Measurements from ENCODE around the gene AKR1E2. TPM values are rescaled to one million over a fixed set of nuclear protein-coding genes. Genes with fewer than 3 reads are reported as not detected.

AKR1E2 gene
- polyA plus RNA-seq, 3 donors = 0.45 to 0.74 (median 0.67) TPM

GRCh38 chr10:4804465-4804864 lies 21.5 kb upstream of the AKR1E2 start:
- 93% methylated on average over 4 of the region's 5 CpGs for WGBS (ENCODE audit: insufficient coverage)
- H3K27me3 ChIP-seq (ENCODE audit: control insufficient read depth in 2 of 2, insufficient read depth in 2 of 2, low read length in 2 of 2) = no peaks in the 10 kb centered on the region
- H3K4me1 ChIP-seq (ENCODE audit: control insufficient read depth in 1 of 2, insufficient read depth in 2 of 2, low read length in 2 of 2) = peaks cover 7 to 9% of the 10 kb centered on the region in 2 donors
- H3K9ac ChIP-seq (ENCODE audit: insufficient read depth, low read length, poor library complexity, severe bottlenecking) = no peak overlapping the region
- Mint-ChIP-seq H3K27me3 (ENCODE audit: low read depth in 3 of 3) (peaks cover 0 to 3% (median 2%) of the 10 kb centered on the region in 3 donors), H3K36me3 (no peaks in the 10 kb centered on the region), H3K9me3 (no peaks in the 10 kb centered on the region), H3K27ac (no peak overlapping the region), H3K4me1 (peaks cover 12% of the 10 kb centered on the region), H3K4me3 (no peak overlapping the region)
- H3K36me3 ChIP-seq (replicated peaks in 1 of 2; ENCODE audit: control insufficient read depth in 1 of 2, insufficient read depth in 2 of 2, low read length in 2 of 2) = no peaks in the 10 kb centered on the region
- TF ChIP-seq CTCF (IDR thresholded peaks at IDR 0.05) = no peak
- H3K4me3 ChIP-seq (replicated peaks in 1 of 3; ENCODE audit: low read depth in 2 of 3, low read length in 3 of 3) = no peak overlapping the region
- H3K27ac ChIP-seq (ENCODE audit: low read depth in 1 of 2, low read length in 2 of 2) = no peak overlapping the region
- no peaks in the 10 kb centered on the region for H4K20me1 ChIP-seq (ENCODE audit: insufficient read depth, low read length)
- no peaks in the 10 kb centered on the region for H3K9me3 ChIP-seq (replicated peaks in 1 of 2; ENCODE audit: control insufficient read depth in 1 of 2, insufficient read depth in 1 of 2, low read length in 2 of 2)
- intact Hi-C loops (cut with micrococcal nuclease) = no loop called here
- no peak overlapping the region for H3K4me2 ChIP-seq (replicated peaks; ENCODE audit: extremely low read depth, low read length, poor library complexity, severe bottlenecking)
- H2AFZ ChIP-seq (ENCODE audit: insufficient read depth, low read depth, low read length, poor library complexity, severe bottlenecking) = no peak overlapping the region
- H3K79me2 ChIP-seq (ENCODE audit: insufficient read depth, low read length) = no peaks in the 10 kb centered on the region
- DNase-seq = no peak

GRCh38 chr10:4806534-4806933 lies 19.5 kb upstream of the AKR1E2 start:
- no peaks in the 10 kb centered on the region for H3K36me3 Mint-ChIP-seq
- peaks cover 0 to 1% (median 0%) of the 10 kb centered on the region in 3 donors for H3K27me3 Mint-ChIP-seq (ENCODE audit: low read depth in 3 of 3)
- Histone ChIP-seq H3K36me3 (replicated peaks in 1 of 2; ENCODE audit: control insufficient read depth in 1 of 2, insufficient read depth in 2 of 2, low read length in 2 of 2) (no peaks in the 10 kb centered on the region), H3K27ac (ENCODE audit: low read depth in 1 of 2, low read length in 2 of 2) (no peak overlapping the region), H3K9me3 (replicated peaks in 1 of 2; ENCODE audit: control insufficient read depth in 1 of 2, insufficient read depth in 1 of 2, low read length in 2 of 2) (no peaks in the 10 kb centered on the region), H3K9ac (ENCODE audit: insufficient read depth, low read length, poor library complexity, severe bottlenecking) (no peak overlapping the region), H4K20me1 (ENCODE audit: insufficient read depth, low read length) (no peaks in the 10 kb centered on the region), H3K4me2 (replicated peaks; ENCODE audit: extremely low read depth, low read length, poor library complexity, severe bottlenecking) (no peak overlapping the region), H3K4me1 (ENCODE audit: control insufficient read depth in 1 of 2, insufficient read depth in 2 of 2, low read length in 2 of 2) (peaks cover 13 to 14% of the 10 kb centered on the region in 2 donors), H2AFZ (ENCODE audit: insufficient read depth, low read depth, low read length, poor library complexity, severe bottlenecking) (no peak overlapping the region), H3K27me3 (ENCODE audit: control insufficient read depth in 2 of 2, insufficient read depth in 2 of 2, low read length in 2 of 2) (no peaks in the 10 kb centered on the region), H3K79me2 (ENCODE audit: insufficient read depth, low read length) (no peaks in the 10 kb centered on the region), H3K4me3 (replicated peaks in 1 of 3; ENCODE audit: low read depth in 2 of 3, low read length in 3 of 3) (no peak overlapping the region)
- WGBS (ENCODE audit: insufficient coverage) = no CpG with 5 or more reads among the region's 4 CpGs
- no peak for TF ChIP-seq CTCF (IDR thresholded peaks at IDR 0.05)
- H3K4me1 Mint-ChIP-seq = peaks cover 19% of the 10 kb centered on the region
- intact Hi-C loops (cut with micrococcal nuclease) = no loop called here
- DNase-seq = no peak
- no peaks in the 10 kb centered on the region for H3K9me3 Mint-ChIP-seq
- H3K27ac Mint-ChIP-seq = no peak overlapping the region
- no peak overlapping the region for H3K4me3 Mint-ChIP-seq

All from CD14-positive monocyte (primary cell).